GM20431 (cell line): ENCODE data around the gene THAP4.
"Not testable (repeated sequence)": the region's sequence is repeated elsewhere in the genome, so short reads cannot be mapped to it uniquely, and the experiment has no call there.

Source experiments
- in situ Hi-C: fragments of 300-500 bp; cut with MseI, MboI; formaldehyde crosslinking; loops from one replicate; pipeline ENCODE4 v1.15.0; 2020; ENCODE audit warnings: low sequenced_read_pairs; ENCODE audit not compliant: unreplicated experiment

The THAP4 gene

GRCh38 chr2:241567266-241567665, 69.7 kb downstream of the THAP4 start:
- in situ Hi-C loops: not testable (repeated sequence)

- in situ Hi-C loops: no loop called here
These were observed 70.5 kb downstream of the THAP4 start for GRCh38 chr2:241566468-241566867.

GRCh38 chr2:241566021-241566420, 70.9 kb downstream of the THAP4 start:
- in situ Hi-C loops: not testable (repeated sequence)

DNA sequence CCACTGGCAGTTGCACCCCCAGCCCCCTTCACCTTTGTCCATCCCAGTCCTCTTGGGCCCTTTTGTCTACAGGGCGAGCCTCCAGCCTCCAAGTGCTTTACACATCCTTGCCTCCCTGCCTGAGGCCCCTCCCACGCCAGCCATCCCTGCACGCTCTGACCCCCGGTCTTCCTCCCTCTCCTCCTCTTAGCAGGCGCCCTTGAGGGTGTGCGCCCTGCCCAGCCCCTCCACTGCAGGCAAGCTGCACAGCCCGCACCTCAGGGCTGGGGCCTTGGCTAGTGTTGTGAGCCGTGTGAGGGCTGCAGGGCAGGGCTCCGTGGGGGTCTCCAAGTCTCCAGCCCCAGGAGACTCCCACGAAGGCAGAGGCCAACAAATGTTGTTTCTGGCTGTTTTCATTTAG, 71.5 kb downstream of the THAP4 start:
- in situ Hi-C loops: no loop called here

DNA sequence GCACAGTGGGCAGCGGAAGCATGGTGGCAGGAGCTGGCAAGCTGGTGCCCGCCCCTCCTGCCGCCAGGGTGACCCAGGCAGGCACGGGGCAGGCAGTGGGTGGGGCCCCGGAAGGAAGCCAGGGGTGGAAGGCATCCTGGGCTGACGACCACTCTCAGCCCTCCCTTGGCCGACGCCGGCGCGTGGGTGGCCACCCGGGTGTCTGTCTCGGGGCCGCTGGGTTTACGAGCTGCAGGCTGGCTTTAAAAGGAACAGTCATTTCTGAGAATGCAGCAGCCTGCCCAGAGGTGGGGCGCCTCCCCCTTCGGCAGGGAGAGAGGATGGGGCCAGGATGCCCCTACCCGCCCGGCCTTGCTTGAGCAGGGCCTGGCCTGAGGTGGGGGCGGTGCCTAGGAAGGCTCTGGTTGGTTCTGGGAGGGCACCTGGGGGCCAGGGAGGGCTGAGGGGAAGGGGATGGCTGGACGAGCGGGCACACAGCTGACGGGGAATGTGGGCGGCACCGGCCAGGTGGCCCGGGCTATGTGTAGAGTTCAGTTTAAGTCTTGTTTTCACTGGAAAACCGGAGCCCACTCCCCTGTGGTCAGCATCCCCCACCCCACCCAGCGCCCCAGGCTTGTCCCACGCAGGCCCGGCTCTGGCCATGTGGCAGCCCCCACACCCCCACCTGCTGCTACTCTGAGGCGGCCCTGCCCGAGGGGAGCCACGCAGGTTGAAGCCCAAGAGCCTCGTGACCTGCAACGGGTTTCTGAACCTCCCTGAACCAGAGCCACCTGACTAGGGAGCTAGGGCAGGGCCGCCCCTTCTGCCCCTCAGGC, 72.2 kb downstream of the THAP4 start:
- in situ Hi-C loops: no loop called here

GRCh38 chr2:241563981-241564595, 72.9 kb downstream of the THAP4 start:
- in situ Hi-C loops: no loop called here

GRCh38 chr2:241563571-241563980, 73.4 kb downstream of the THAP4 start:
- in situ Hi-C loops: no loop called here

DNA sequence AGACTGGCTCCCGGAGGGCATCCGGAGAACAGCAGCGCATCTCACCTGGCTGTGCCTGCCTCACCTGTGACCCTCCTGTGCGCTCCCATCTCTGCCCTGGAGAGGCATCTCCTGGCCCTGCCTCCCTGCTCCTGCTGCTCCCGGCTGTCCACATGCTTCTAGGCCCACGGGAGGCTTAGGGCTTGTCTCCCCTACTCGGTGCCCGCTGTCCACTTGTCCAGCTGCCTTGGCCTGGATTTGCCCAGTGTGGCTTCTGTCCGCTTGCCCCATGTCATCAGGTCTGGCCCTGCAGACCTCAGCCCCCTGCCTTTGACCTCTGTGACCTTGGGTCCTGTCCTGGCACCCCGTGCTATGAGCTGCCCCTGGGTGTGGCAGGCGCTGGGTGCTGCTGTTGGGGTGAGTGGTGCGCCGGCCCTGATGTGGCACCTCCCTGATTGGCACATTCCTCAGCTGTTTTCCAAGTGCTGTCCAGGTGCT, 73.9 kb downstream of the THAP4 start:
- in situ Hi-C loops: no loop called here

GRCh38 chr2:241562269-241562891, 74.6 kb downstream of the THAP4 start:
- in situ Hi-C loops: no loop called here

GRCh38 chr2:241561832-241562231, 75.1 kb downstream of the THAP4 start:
- in situ Hi-C loops: no loop called here

DNA sequence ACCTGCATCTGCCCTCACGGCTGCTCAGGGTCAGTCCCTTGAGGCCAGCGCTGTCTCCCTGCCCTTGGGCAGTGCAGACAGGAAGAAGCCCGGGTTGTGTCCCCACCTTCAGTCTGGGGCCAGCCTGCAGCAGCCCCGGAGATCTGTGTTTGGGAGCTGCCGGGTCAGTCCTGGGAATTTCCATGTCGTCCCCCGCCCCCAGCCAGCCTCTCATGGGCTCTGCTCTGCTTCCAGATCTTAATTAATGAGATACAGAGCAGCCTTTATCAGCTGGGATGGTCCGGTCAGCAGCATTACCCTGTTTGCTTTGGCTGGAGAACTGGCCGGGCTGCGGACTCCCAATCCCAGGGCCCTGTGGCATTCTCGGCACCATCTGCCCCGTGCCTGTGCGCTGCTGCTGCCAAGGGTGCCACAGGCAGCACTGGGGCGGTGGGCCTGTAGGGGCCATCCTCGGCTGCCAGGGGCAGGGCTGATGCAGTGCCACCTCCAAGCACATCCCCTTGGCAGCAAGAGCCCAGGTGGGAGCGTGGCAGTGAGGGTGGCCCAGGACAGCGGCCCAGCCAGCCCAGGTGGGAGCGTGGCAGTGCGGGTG, 76.0 kb downstream of the THAP4 start:
- in situ Hi-C loops: no loop called here

GRCh38 chr2:241560162-241560882, 76.6 kb downstream of the THAP4 start:
- in situ Hi-C loops: no loop called here

DNA sequence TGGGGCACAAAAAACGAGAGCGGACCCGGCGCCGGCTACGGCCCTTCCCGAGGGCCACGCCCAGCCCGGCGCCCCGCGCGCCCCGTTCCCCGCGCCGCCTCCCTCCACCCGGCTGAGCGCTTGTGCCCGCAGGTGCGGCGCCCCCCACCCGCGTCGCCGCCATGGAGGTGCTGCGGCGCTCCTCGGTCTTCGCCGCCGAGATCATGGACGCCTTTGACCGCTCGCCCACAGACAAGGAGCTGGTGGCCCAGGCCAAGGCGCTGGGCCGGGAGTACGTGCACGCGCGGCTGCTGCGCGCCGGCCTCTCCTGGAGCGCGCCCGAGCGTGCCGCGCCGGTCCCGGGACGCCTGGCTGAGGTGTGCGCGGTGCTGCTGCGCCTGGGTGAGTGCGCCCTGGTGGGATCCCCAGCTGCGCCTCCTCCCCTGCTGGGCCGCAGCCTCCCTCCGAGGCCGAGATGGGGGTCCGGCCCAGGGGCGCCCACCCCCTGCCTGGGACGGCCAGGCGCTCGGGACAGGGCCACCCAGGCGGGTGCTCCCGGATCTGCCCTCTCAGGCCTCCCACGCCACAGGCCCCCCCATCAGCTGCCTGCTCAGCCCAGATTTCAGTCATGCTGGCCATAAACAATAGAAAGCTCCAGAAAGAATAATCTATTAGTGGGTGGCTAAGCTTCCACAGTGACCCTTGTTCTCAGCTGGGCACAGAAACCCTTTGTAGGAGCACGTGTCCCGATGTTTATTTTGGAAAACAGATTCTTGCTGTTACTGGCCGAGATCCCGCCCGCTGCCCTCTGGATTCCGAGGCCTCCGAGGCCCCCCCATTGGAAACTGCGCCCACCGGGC, 77.4 kb downstream of the THAP4 start:
- in situ Hi-C loops: no loop called here

GRCh38 chr2:241558532-241559322, 78.2 kb downstream of the THAP4 start, which contains the start of gene BOK:
TSS of gene BOK (plus strand) at chr2:241558745. CDS start at chr2:241559484, 739 bp downstream.
- in situ Hi-C loops: no loop called here

DNA sequence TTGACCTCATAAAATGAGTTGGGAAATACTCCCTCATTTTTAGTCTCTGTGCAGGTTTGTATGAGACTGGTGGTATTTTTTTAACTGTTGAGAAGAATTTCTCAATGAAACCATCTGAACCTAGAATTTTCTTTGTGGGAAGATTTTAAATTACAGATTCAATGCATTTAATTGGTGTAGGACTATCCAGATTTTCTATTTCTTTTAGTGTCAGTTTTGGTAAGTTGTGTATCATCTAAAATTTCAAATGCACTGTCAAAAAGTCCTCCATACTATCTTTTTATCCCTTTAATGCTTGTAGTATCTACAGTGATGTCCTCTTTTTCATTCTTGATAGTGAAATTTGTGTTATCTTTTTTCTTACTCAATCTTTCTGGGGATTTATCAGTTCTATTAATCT, 80.2 kb downstream of the THAP4 start:
- in situ Hi-C loops: no loop called here

GRCh38 chr2:241555711-241556110, 81.2 kb downstream of the THAP4 start:
- in situ Hi-C loops: no loop called here

DNA sequence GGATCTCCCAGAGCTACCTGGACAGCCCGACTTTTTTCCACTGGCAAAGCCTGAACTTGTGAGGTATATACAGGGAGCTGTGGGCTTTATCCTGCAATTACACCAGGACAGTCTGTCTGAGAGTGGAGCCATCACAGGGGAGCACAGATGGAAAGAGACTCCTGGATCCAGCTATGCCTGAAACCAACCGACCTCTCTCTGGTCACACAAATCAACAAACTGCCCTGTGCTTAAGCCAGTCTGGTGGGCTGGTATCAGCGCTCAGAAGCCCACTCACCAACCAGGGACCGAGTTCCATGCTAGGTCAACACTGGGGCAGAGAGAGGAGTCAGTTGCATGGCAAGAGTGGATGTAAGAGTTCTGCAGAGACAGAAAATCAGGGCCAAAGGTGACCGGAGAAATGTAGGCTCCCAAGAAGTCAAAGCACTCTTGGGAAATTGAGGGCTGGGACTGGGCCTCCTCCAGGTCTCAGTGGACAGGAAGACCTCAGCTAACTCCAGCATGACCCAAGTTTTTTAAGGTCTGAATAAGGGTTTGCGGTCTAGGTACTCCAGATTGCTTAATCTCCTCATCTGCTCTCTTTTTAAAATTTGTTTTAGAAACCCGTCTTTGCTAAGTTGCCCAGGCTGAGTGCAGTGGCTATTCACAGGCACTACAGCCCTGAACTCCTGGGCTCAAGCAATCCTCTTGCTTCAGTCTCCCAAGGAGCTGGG, 82.2 kb downstream of the THAP4 start:
- in situ Hi-C loops: no loop called here

DNA sequence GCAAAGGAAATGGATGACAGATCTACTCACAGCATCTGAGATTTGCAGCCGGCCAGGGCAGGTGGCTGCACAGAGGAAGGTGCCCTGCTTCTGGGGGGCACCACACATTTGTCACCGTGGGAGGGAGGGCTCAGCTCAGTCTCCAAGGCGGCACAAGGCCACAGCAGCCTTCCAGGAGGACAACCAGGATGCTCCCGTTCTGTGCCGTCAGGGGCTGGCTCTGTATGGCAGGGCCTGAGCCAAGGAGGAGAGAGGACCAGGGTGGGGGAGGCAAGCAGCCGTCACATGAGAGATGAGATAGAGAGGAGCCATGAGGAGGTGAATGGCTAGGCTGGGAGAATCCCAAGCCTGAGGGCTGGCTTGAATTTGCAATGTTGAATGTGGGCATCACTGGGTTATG, 83.0 kb downstream of the THAP4 start:
- in situ Hi-C loops: no loop called here
